ENCODE measurements around the gene KLK3. TPM values are rescaled to one million over a fixed set of nuclear protein-coding genes. Genes with fewer than 3 reads are reported as not detected.
"Not testable (repeated sequence)": the region's sequence is repeated elsewhere in the genome, so short reads cannot be mapped to it uniquely, and the experiment has no call there.

KLK3 gene
- not detected for total RNA-seq

DNA sequence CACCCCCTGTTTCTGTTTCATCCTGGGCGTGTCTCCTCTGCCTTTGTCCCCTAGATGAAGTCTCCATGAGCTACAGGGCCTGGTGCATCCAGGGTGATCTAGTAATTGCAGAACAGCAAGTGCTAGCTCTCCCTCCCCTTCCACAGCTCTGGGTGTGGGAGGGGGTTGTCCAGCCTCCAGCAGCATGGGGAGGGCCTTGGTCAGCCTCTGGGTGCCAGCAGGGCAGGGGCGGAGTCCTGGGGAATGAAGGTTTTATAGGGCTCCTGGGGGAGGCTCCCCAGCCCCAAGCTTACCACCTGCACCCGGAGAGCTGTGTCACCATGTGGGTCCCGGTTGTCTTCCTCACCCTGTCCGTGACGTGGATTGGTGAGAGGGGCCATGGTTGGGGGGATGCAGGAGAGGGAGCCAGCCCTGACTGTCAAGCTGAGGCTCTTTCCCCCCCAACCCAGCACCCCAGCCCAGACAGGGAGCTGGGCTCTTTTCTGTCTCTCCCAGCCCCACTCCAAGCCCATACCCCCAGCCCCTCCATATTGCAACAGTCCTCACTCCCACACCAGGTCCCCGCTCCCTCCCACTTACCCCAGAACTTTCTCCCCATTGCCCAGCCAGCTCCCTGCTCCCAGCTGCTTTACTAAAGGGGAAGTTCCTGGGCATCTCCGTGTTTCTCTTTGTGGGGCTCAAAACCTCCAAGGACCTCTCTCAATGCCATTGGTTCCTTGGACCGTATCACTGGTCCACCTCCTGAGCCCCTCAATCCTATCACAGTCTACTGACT, at the start of gene KLK3:
TSS of gene KLK3 (plus strand) at position 280 of the 775 bp plus-strand sequence. CDS start at position 321, 41 bp downstream.
- Mint-ChIP-seq H3K27me3 (peaks cover 64% of the 10 kb centered on the region), H3K27ac (no peak within 1 kb of the TSS), H3K4me3 (no peak within 1 kb of the TSS), H3K36me3 (no peaks in the 10 kb centered on the region), H3K9me3 (no peaks in the 10 kb centered on the region), H3K4me1 (no peaks in the 10 kb centered on the region)
- no peak for DNase-seq

DNA sequence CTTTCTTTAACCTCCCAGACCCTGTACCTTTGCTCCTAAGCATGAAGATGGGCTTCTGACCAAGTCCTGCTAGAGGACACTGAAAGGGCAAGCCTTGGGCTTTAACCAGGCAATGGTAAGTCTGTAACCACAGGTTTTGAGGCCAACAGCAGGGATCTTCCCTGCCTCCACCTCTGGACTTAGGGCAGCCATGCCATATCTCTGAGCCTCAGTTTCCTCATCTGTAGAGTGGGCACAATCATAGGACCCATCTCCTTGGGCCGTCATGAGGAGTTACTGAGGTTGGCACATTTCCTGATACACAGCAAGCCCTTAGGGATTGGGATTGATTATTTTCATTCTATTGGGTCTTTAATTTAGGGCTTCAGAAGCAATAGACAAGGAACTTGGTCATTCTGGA, 45.9 kb upstream of the KLK3 start:
- Mint-ChIP-seq H3K27me3 (peaks cover 8% of the 10 kb centered on the region), H3K27ac (no peak overlapping the region), H3K36me3 (peaks cover 8% of the 10 kb centered on the region), H3K4me3 (no peak overlapping the region), H3K4me1 (peaks cover 10% of the 10 kb centered on the region), H3K9me3 (no peaks in the 10 kb centered on the region)
- no peak for DNase-seq

DNA sequence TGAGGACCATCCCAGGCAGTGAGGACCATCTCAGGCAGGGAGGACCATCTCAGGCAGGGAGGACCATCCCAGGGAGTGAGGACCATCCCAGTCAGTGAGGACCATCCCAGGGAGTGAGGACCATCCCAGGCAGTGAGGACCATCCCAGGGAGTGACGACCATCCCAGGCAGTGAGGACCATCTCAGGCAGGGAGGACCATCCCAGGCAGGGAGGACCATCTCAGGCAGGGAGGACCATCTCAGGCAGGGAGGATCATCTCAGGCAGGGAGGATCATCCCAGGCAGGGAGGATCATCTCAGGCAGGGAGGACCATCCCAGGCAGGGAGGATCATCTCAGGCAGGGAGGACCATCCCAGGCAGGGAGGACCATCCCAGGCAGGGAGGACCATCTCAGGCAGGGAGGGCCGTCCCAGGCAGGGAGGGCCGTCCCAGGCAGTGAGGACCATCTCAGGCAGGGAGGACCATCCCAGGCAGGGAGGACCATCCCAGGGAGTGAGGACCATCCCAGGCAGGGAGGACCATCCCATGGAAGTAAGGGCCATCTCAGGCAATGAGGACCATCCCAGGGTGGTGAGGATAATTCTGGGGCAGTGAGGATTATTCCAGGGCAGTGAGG, 43.0 kb upstream of the KLK3 start:
- not testable (repeated sequence) for H3K9me3 Mint-ChIP-seq, DNase-seq, H3K27ac Mint-ChIP-seq, H3K4me3 Mint-ChIP-seq, H3K4me1 Mint-ChIP-seq, H3K36me3 Mint-ChIP-seq
- H3K27me3 Mint-ChIP-seq: peaks cover 31% of the 10 kb centered on the region

- H3K9me3 Mint-ChIP-seq: peaks cover 3% of the 10 kb centered on the region
- H3K4me3 Mint-ChIP-seq: no peak overlapping the region
- peaks cover 1% of the 10 kb centered on the region for H3K36me3 Mint-ChIP-seq
- peaks cover 38% of the 10 kb centered on the region for H3K27me3 Mint-ChIP-seq
- H3K4me1 Mint-ChIP-seq: peaks cover 11% of the 10 kb centered on the region
- DNase-seq: no peak
- H3K27ac Mint-ChIP-seq: no peak overlapping the region
Observed at GRCh38 chr19:50812474-50812873, 42.2 kb upstream of the KLK3 start.

- Mint-ChIP-seq H3K27ac (no peak overlapping the region), H3K27me3 (peaks cover 59% of the 10 kb centered on the region), H3K4me1 (peaks cover 26% of the 10 kb centered on the region), H3K9me3 (peaks cover 3% of the 10 kb centered on the region), H3K4me3 (no peak overlapping the region), H3K36me3 (peaks cover 2% of the 10 kb centered on the region)
- DNase-seq: no peak
Observed at GRCh38 chr19:50814883-50815282, 39.8 kb upstream of the KLK3 start.

DNA sequence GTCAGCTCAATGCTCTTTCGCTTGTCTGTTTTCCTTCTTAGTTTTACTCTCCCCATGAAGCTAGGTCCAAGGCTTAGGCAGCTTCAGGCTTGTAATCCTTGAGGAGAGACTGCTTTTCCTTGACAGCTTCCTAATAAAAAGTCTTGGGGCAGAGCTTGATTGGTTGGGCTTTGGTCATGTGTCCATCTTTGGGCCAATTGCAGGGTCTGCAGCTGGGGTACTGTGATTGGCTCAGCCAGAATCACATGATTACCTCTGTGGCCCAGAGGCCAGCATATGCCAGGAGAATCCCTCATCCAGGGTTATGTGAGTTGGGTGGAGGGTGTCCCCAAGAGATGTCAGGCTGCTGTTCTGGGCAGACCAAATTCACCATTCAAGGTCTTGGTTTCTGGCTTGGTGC, 39.3 kb upstream of the KLK3 start:
- no peak overlapping the region for H3K27ac Mint-ChIP-seq
- H3K4me3 Mint-ChIP-seq: no peak overlapping the region
- peaks cover 3% of the 10 kb centered on the region for H3K9me3 Mint-ChIP-seq
- H3K27me3 Mint-ChIP-seq: peaks cover 64% of the 10 kb centered on the region
- H3K4me1 Mint-ChIP-seq: peaks cover 31% of the 10 kb centered on the region
- DNase-seq: no peak
- H3K36me3 Mint-ChIP-seq: peaks cover 2% of the 10 kb centered on the region

- Mint-ChIP-seq H3K36me3 (peaks cover 2% of the 10 kb centered on the region), H3K27ac (no peak overlapping the region), H3K27me3 (peaks cover 87% of the 10 kb centered on the region), H3K9me3 (peaks cover 3% of the 10 kb centered on the region), H3K4me3 (peak overlapping the region; percentile 70), H3K4me1 (peaks cover 38% of the 10 kb centered on the region)
- DNase-seq: peak; percentile 62
Observed at GRCh38 chr19:50817941-50818858, 36.5 kb upstream of the KLK3 start.

GRCh38 chr19:50818859-50819472, 35.7 kb upstream of the KLK3 start:
- DNase-seq: no peak
- Mint-ChIP-seq H3K9me3 (peaks cover 3% of the 10 kb centered on the region), H3K4me1 (peaks cover 38% of the 10 kb centered on the region), H3K4me3 (no peak overlapping the region), H3K36me3 (peaks cover 2% of the 10 kb centered on the region), H3K27me3 (peaks cover 90% of the 10 kb centered on the region), H3K27ac (no peak overlapping the region)

GRCh38 chr19:50819636-50820035, 35.1 kb upstream of the KLK3 start:
- DNase-seq: no peak
- no peak overlapping the region for H3K4me3 Mint-ChIP-seq
- peaks cover 38% of the 10 kb centered on the region for H3K4me1 Mint-ChIP-seq
- peaks cover 2% of the 10 kb centered on the region for H3K36me3 Mint-ChIP-seq
- H3K27me3 Mint-ChIP-seq: peaks cover 90% of the 10 kb centered on the region
- peaks cover 3% of the 10 kb centered on the region for H3K9me3 Mint-ChIP-seq
- no peak overlapping the region for H3K27ac Mint-ChIP-seq

GRCh38 chr19:50820086-50820485, 34.6 kb upstream of the KLK3 start:
- Mint-ChIP-seq H3K27me3 (peaks cover 86% of the 10 kb centered on the region), H3K9me3 (peaks cover 3% of the 10 kb centered on the region), H3K4me3 (peak overlapping the region; percentile 59), H3K4me1 (peaks cover 38% of the 10 kb centered on the region), H3K27ac (no peak overlapping the region), H3K36me3 (peaks cover 2% of the 10 kb centered on the region)
- DNase-seq: no peak

DNA sequence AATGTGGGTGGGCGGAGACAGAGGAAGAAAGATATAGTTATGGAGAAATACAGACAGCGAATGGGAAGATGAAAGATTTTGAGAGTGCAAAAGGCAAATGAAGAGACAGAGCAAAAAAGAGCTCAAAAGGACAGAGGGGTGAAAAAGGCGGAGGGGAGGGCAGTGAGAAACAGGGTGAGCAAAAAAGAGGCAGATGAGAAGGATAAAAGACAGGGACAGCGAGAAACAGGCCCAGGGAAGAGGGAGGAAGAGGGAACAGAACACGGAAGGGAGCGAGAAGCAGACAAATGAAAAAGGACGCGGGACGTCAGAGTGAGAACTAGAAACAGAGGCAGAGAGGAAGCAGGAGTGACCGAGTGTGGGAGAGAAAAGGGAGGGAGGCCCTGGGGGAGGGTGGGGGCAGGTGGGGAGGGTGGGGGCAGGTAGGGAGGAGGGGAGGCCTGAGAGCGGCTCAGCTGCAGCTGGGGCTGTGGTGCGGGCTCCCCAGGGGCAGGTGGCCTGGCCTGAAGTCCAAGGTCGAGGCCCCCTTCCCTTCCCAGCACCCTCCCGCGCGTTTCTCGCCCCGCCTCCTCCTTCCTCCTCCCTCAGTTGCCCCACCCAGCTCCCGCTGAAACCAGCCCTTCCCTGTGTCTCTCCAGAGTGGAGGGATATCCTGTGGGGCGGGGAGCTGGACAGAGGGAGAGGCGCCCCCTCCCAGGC, 34.0 kb upstream of the KLK3 start:
- H3K27ac Mint-ChIP-seq: no peak overlapping the region
- peaks cover 38% of the 10 kb centered on the region for H3K4me1 Mint-ChIP-seq
- no peak for DNase-seq
- H3K27me3 Mint-ChIP-seq: peaks cover 80% of the 10 kb centered on the region
- peak overlapping the region; percentile 59 for H3K4me3 Mint-ChIP-seq
- H3K9me3 Mint-ChIP-seq: peaks cover 3% of the 10 kb centered on the region
- H3K36me3 Mint-ChIP-seq: peaks cover 2% of the 10 kb centered on the region

DNA sequence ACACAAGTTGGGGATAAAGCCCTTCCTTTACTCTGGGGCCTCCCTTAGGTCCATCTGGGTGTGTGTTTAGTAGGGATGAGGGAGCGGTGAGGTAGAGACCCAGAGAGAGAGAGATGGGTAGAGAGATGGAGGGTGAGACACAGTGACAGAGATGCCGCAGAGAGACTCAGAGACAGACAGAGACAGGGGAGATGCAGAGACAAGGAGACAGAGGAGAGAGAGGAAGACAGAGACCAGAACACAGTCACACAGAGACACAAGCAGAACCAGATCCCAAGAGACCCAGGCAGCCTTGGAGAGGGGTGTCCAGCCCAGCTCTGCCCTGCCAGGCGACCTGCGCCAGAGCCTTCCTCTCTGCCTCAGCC, 33.5 kb upstream of the KLK3 start:
- H3K36me3 Mint-ChIP-seq: peaks cover 2% of the 10 kb centered on the region
- H3K4me1 Mint-ChIP-seq: peaks cover 37% of the 10 kb centered on the region
- no peak overlapping the region for H3K4me3 Mint-ChIP-seq
- H3K27ac Mint-ChIP-seq: no peak overlapping the region
- peaks cover 2% of the 10 kb centered on the region for H3K9me3 Mint-ChIP-seq
- peaks cover 79% of the 10 kb centered on the region for H3K27me3 Mint-ChIP-seq
- no peak for DNase-seq

- Mint-ChIP-seq H3K27me3 (peaks cover 76% of the 10 kb centered on the region), H3K9me3 (no peaks in the 10 kb centered on the region), H3K4me1 (peaks cover 33% of the 10 kb centered on the region), H3K27ac (no peak overlapping the region), H3K4me3 (no peak overlapping the region), H3K36me3 (peaks cover 2% of the 10 kb centered on the region)
- no peak for DNase-seq
Observed at GRCh38 chr19:50821622-50822021, 33.1 kb upstream of the KLK3 start.

- Mint-ChIP-seq H3K27ac (no peak overlapping the region), H3K27me3 (peaks cover 73% of the 10 kb centered on the region), H3K4me3 (no peak overlapping the region), H3K9me3 (no peaks in the 10 kb centered on the region), H3K4me1 (peaks cover 24% of the 10 kb centered on the region), H3K36me3 (no peaks in the 10 kb centered on the region)
- no peak for DNase-seq
Observed at GRCh38 chr19:50822661-50823208, 32.0 kb upstream of the KLK3 start.

Measured in activated naive CD8-positive, alpha-beta T cell treated with anti-CD3 and anti-CD28 coated beads for 36 hours (primary cell).